Activated B cell treated with CpG ODN at 0.5 μM for 24 hours (primary cell): ENCODE measurements around the gene ZNF281. TPM values are rescaled to one million over a fixed set of nuclear protein-coding genes. Genes with fewer than 3 reads are reported as not detected.

ENCODE experiments used
- ATAC-seq: fragments of 200-7000 bp; cut with Tn5 transposase; one replicate; pipeline ENCODE4 v1.10.0; 2021; ENCODE audit warnings: low read depth, mild to moderate bottlenecking, moderate library complexity
- CTCF ChIA-PET: fragments of 350-600 bp; sonication (Branson Sonifier 250); formaldehyde crosslinking; loops from one replicate; lab custom pipeline; 2021; ENCODE audit warnings: antibody characterized with exemption; lab: Charles Lee
- POLR2A ChIA-PET: fragments of 350-600 bp; sonication (Branson Sonifier 250); formaldehyde crosslinking; loops from one replicate; lab custom pipeline; 2021; ENCODE audit warnings: antibody characterized with exemption; lab: Charles Lee
- DNase-seq: peaks from one replicate; pipeline ENCODE4 v3.0.0; 2022
- H3K27ac Mint-ChIP-seq: one replicate; pipeline ENCODE4 v1.8.0; 2020; ENCODE audit warnings: mixed read lengths
- H3K27me3 Mint-ChIP-seq: one replicate; pipeline ENCODE4 v1.8.0; 2021; ENCODE audit warnings: mixed read lengths
- H3K36me3 Mint-ChIP-seq: one replicate; pipeline ENCODE4 v1.8.0; 2021; ENCODE audit warnings: low read depth, mixed read lengths
- H3K4me1 Mint-ChIP-seq: one replicate; pipeline ENCODE4 v1.8.0; 2021; ENCODE audit warnings: mixed read lengths
- H3K4me3 Mint-ChIP-seq: one replicate; pipeline ENCODE4 v1.8.0; 2020; ENCODE audit warnings: mild to moderate bottlenecking, mixed read lengths
- H3K9me3 Mint-ChIP-seq: one replicate; pipeline ENCODE4 v1.8.0; 2020; ENCODE audit warnings: mixed read lengths
- intact Hi-C: fragments of 100-400 bp; cut with micrococcal nuclease; formaldehyde crosslinking; loops from one replicate; pipeline ENCODE4 v1.15.1; 2024
- total RNA-seq: library from RNA; stranded (reverse); gene quantifications from 2 replicates; pipeline ENCODE4 v1.2.3, GENCODE V29; 2022
- TF ChIP-seq, protein P1 (sequence below): fragments of 200-600 bp; IDR thresholded peaks from one replicate; pipeline ENCODE4 v1.8.0; 2022; ENCODE audit warnings: antibody characterized with exemption, mild to moderate bottlenecking

Gene ZNF281
- total RNA-seq, 1 donor from 2014 or later = 31.2 TPM

DNA sequence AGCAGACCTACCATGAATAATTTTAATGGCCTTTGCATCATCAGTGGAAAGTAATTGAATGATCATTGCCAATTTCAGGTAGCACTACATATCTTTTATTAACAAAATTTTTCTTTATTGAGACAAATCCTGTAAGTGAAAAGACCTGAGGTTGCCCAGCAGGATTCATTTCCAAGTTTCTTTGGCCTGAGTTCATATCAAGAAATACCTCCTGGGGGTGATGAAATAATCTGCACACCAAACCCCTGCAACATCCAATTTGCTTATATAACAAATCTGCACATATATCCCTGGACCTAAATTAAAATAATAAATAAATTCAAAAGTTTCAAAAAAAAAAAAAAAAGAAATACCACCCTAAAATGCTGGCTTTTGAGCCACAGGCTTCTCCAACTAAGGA lies 27.3 kb upstream of the ZNF281 start:
- H3K27me3 Mint-ChIP-seq = no peaks in the 10 kb centered on the region
- no peaks in the 10 kb centered on the region for H3K9me3 Mint-ChIP-seq
- no peak overlapping the region for H3K4me3 Mint-ChIP-seq
- intact Hi-C loops = no loop called here
- POLR2A ChIA-PET = no interaction called here
- TF ChIP-seq, protein P1, sequence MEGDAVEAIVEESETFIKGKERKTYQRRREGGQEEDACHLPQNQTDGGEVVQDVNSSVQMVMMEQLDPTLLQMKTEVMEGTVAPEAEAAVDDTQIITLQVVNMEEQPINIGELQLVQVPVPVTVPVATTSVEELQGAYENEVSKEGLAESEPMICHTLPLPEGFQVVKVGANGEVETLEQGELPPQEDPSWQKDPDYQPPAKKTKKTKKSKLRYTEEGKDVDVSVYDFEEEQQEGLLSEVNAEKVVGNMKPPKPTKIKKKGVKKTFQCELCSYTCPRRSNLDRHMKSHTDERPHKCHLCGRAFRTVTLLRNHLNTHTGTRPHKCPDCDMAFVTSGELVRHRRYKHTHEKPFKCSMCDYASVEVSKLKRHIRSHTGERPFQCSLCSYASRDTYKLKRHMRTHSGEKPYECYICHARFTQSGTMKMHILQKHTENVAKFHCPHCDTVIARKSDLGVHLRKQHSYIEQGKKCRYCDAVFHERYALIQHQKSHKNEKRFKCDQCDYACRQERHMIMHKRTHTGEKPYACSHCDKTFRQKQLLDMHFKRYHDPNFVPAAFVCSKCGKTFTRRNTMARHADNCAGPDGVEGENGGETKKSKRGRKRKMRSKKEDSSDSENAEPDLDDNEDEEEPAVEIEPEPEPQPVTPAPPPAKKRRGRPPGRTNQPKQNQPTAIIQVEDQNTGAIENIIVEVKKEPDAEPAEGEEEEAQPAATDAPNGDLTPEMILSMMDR = no peak
- CTCF ChIA-PET = interaction anchor here (0.9 kb wide), 1 partner anchor 38 kb away, joined by 4 read pairs; no protein-coding TSS in a partner anchor
- no peaks in the 10 kb centered on the region for H3K36me3 Mint-ChIP-seq
- H3K27ac Mint-ChIP-seq = no peak overlapping the region
- H3K4me1 Mint-ChIP-seq = peaks cover 7% of the 10 kb centered on the region
- DNase-seq (no peak), ATAC-seq (no peak)

DNA sequence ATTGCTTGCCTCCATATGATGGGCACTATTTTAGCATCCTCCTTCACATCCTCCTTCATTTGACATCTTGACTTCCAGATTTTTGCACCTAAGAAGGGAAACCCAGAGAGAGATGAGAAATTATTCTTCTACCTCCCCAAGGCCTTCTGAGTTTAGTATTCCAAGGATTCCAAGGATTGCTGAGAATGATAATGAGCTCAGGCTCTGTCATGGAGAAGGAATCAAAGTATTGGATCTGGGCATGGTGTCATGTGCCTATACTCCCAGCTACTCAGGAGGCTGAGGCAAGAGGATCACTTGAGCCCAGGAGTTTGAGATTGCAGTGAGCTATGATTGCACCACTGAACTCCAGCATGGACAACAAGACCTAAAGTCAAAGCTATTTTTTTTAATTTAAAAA lies 26.6 kb upstream of the ZNF281 start:
- no peak overlapping the region for H3K4me3 Mint-ChIP-seq
- POLR2A ChIA-PET = no interaction called here

DNA sequence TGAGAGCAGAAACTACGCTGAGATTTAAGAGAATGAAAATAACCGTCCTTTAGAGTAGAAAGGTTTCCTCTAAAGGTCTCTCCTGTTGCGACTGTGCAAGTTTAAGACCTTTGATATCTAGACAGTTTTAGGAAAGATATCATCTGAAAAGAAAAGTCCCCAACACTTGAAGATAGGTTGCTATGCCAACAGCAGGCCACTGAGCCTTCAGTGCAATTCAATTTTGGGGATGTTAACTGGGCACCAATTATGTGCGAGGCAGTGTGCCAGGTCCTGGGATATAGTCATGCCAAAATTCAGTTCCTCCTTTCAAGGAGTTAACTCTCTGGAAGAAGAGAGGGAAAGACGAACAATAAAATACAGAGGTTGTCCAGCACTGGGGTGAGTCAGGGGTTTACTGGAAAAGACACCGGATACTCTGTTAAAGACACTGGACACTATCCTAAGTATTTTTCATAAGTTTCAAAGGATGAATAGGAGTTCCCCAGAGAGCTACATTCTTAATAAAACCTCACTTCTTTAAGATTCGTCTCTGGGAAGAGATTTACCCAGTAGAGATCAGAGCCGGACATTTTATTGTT lies 25.5 kb upstream of the ZNF281 start:
- Mint-ChIP-seq H3K4me1 (peaks cover 7% of the 10 kb centered on the region), H3K4me3 (no peak overlapping the region), H3K27me3 (no peaks in the 10 kb centered on the region), H3K27ac (no peak overlapping the region), H3K36me3 (no peaks in the 10 kb centered on the region), H3K9me3 (no peaks in the 10 kb centered on the region)
- CTCF ChIA-PET = no interaction called here
- POLR2A ChIA-PET = interaction anchor here (0.7 kb wide), 1 partner anchor 49 kb away, joined by 3 read pairs; no protein-coding TSS in a partner anchor
- ATAC-seq = no peak
- TF ChIP-seq, protein P1 = no peak
- intact Hi-C loops = no loop called here
- no peak for DNase-seq

More for the DNA sequence above, 26.6 kb upstream of the ZNF281 start:
- Mint-ChIP-seq H3K27ac (no peak overlapping the region), H3K4me1 (peaks cover 7% of the 10 kb centered on the region), H3K36me3 (no peaks in the 10 kb centered on the region), H3K27me3 (no peaks in the 10 kb centered on the region), H3K9me3 (no peaks in the 10 kb centered on the region)
- ATAC-seq = no peak
- CTCF ChIA-PET = interaction anchor here (0.9 kb wide), 1 partner anchor 37 kb away, joined by 4 read pairs; no protein-coding TSS in a partner anchor
- intact Hi-C loops = no loop called here
- TF ChIP-seq, protein P1 = no peak
- DNase-seq = no peak

DNA sequence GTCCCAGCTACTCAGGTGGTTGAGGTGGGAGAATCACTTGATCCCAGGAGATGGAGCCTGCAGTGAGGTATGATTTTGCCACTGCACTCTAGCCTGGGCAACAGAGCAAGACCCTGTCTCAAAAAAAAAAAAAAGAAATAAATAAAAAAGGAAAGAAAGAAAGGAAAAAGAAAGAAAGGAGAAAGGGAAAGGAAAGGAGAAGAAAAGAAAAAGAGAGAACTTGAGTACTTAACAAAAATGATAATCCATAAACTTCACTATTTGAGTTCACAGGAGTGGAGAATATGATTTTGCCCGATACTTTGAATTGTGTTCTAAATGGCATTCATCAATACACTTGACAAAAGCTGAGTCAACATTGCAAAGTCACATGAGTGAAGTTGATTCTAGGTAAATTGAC lies 23.8 kb upstream of the ZNF281 start:
- no peak for ATAC-seq
- ChIA-PET POLR2A (interaction anchor here (0.6 kb wide), 1 partner anchor 13 kb away, joined by 8 read pairs; no protein-coding TSS in a partner anchor), CTCF (no interaction called here)
- no peaks in the 10 kb centered on the region for H3K9me3 Mint-ChIP-seq
- no peak overlapping the region for H3K27ac Mint-ChIP-seq
- TF ChIP-seq, protein P1 = no peak
- H3K27me3 Mint-ChIP-seq = no peaks in the 10 kb centered on the region
- H3K4me1 Mint-ChIP-seq = peaks cover 11% of the 10 kb centered on the region
- H3K4me3 Mint-ChIP-seq = no peak overlapping the region
- H3K36me3 Mint-ChIP-seq = no peaks in the 10 kb centered on the region
- intact Hi-C loops = no loop called here
- DNase-seq = no peak

DNA sequence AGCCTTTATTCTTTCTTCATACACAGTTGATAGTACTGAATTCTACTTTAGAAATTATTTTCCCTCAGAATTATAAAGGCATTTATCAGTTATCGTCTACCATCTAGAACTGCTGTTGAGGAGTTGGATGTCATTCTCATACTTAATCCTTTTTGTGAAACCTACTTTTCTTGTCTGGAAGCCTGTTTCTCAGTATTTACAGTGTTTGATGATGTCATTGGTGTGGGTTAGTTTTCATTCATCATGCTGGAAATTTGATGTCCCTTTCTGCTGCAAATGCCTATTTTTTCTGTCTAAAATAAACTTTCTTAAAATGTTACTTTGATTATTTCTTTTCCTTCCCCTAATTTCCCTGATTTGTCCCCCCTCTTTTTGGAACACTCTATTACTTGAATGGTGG lies 22.8 kb upstream of the ZNF281 start:
- Mint-ChIP-seq H3K4me3 (no peak overlapping the region), H3K27ac (no peak overlapping the region), H3K4me1 (peaks cover 12% of the 10 kb centered on the region), H3K36me3 (no peaks in the 10 kb centered on the region), H3K9me3 (no peaks in the 10 kb centered on the region), H3K27me3 (no peaks in the 10 kb centered on the region)
- TF ChIP-seq, protein P1 = no peak
- ChIA-PET POLR2A (no interaction called here), CTCF (no interaction called here)
- DNase-seq (no peak), ATAC-seq (no peak)
- intact Hi-C loops = no loop called here
